HepG2 (cell line): ENCODE results near the gene VPS13D. TPM values are rescaled to one million over a fixed set of nuclear protein-coding genes. Genes with fewer than 3 reads are reported as not detected.

Source experiments
- ATAC-seq: fragments of 200-7000 bp; cut with Tn5 transposase; 3 replicates; pipeline ENCODE4 v1.9.1; 2020; ENCODE audit warnings: mild to moderate bottlenecking, moderate library complexity
- BruUV-seq: library from RNA; stranded (reverse); fragments of 400-500 nt; replicated peaks from 2 replicates; lab custom pipeline; 2021; lab: Mats Ljungman, UMichigan
- CTCF ChIA-PET: fragments of 300-600 bp; formaldehyde crosslinking; extraction: SDS; loops from one replicate; lab custom pipeline; 2021; ENCODE audit warnings: low total read pairs, inconsistent platforms, low intra/inter-chr PET ratio; lab: Yijun Ruan, JAX
- POLR2A ChIA-PET: fragments of 350-600 bp; sonication (Branson Sonifier 250); formaldehyde crosslinking; loops from one replicate; lab custom pipeline; 2020; ENCODE audit warnings: antibody characterized with exemption, inconsistent platforms; lab: Yijun Ruan, JAX
- DNase-seq: peaks from one replicate; pipeline ENCODE4 v3.0.0-alpha.2; 2015; ENCODE audit warnings: low spot score
- FAIRE-seq: peaks from 3 replicates; lab custom pipeline; 2011; peaks lifted over from hg19 to GRCh38; lab: Jason Lieb, UNC
- H2AFZ ChIP-seq: one replicate; pipeline ENCODE4 v1.6.1; 2011; ENCODE audit warnings: low read length, inconsistent platforms
- H3K27ac ChIP-seq: fragments of 300-600 bp; 3 replicates; pipeline ENCODE4 v1.8.0; 2011; ENCODE audit warnings: mixed run types, mild to moderate bottlenecking, mixed read lengths, low read length, inconsistent platforms; ENCODE audit not compliant: insufficient read depth; ENCODE audit errors: extremely low read length
- H3K27me3 ChIP-seq, 2 experiments: fragments of 200-600 bp in 1 of 2; 2 replicates in 1 of 2; 3 replicates in 1 of 2; pipeline versions ENCODE4 v1.6.0 to v1.8.0; 2011; ENCODE audit warnings: low read length in 2 of 2, mild to moderate bottlenecking in 2 of 2, moderate library complexity in 2 of 2, inconsistent platforms in 1 of 2; ENCODE audit not compliant: insufficient read depth in 2 of 2, control insufficient read depth in 1 of 2
- H3K36me3 ChIP-seq, 2 experiments: fragments of 200-600 bp in 1 of 2; replicated peaks in 1 of 2; 2 replicates in 1 of 2; 3 replicates in 1 of 2; pipeline versions ENCODE4 v1.5.1 to v1.8.0; 2011; ENCODE audit warnings: low read length in 2 of 2, inconsistent platforms in 1 of 2; ENCODE audit not compliant: insufficient read depth in 2 of 2, control insufficient read depth in 1 of 2
- H3K4me1 ChIP-seq: 2 replicates; pipeline ENCODE4 v1.5.1; 2012; ENCODE audit warnings: low read length, inconsistent platforms; ENCODE audit not compliant: insufficient read depth
- H3K4me2 ChIP-seq: 2 replicates; pipeline ENCODE4 v1.6.0; 2011; ENCODE audit warnings: low read depth, low read length, inconsistent platforms
- H3K4me3 ChIP-seq, 3 experiments: fragments of 200-600 bp in 1 of 3; sonication (generic), shearing (Covaris generic) in 1 of 3; replicated peaks in 1 of 3; 2 replicates each; pipeline ENCODE4 v1.5.1; 2011 to 2016; ENCODE audit warnings: low read length in 3 of 3, inconsistent platforms in 2 of 3, low read depth in 2 of 3, mild to moderate bottlenecking in 2 of 3, control low read depth in 1 of 3, mixed read lengths in 1 of 3; ENCODE audit not compliant: insufficient read depth in 1 of 3
- H3K79me2 ChIP-seq: one replicate; pipeline ENCODE4 v1.6.1; 2011; ENCODE audit warnings: low read length, inconsistent platforms; ENCODE audit not compliant: insufficient read depth
- H3K9ac ChIP-seq: 2 replicates; pipeline ENCODE4 v1.6.0; 2011; ENCODE audit warnings: mild to moderate bottlenecking, low read depth, low read length, inconsistent platforms; ENCODE audit not compliant: insufficient read depth
- H3K9me3 ChIP-seq: 2 replicates; pipeline ENCODE4 v1.5.1; 2012; ENCODE audit warnings: mild to moderate bottlenecking, low read length
- H4K20me1 ChIP-seq: 2 replicates; pipeline ENCODE4 v1.6.0; 2011; ENCODE audit warnings: inconsistent platforms, mild to moderate bottlenecking, low read length, moderate library complexity; ENCODE audit not compliant: insufficient read depth
- ATF7 ChIP-seq, 2 experiments: fragments of 450-650 bp in 1 of 2; sonication (generic) in 1 of 2; formaldehyde crosslinking in 1 of 2; IDR thresholded peaks; 2 replicates each; pipeline versions ENCODE4 v1.4.0 to v1.6.1; 2016 to 2020; ENCODE audit warnings: antibody characterized with exemption in 1 of 2, mild to moderate bottlenecking in 1 of 2, missing genetic modification reagents in 1 of 2
- ATRX ChIP-seq: sonication (generic); formaldehyde crosslinking; IDR thresholded peaks from 2 replicates; pipeline ENCODE4 v1.4.0; 2020; ENCODE audit warnings: missing genetic modification reagents, borderline replicate concordance
- BORCS8-MEF2B ChIP-seq: sonication (generic); formaldehyde crosslinking; IDR thresholded peaks from 2 replicates; pipeline ENCODE4 v1.8.0; 2022; ENCODE audit warnings: mild to moderate bottlenecking, missing genetic modification reagents
- DMAP1 ChIP-seq: IDR thresholded peaks from 2 replicates; pipeline ENCODE4 v1.6.1; 2016
- EEA1 ChIP-seq: sonication (generic); formaldehyde crosslinking; IDR thresholded peaks from 2 replicates; pipeline ENCODE4 v1.5.1; 2020; ENCODE audit warnings: mild to moderate bottlenecking, missing genetic modification reagents, borderline replicate concordance
- GPN1 ChIP-seq: sonication (generic); formaldehyde crosslinking; IDR thresholded peaks from 2 replicates; pipeline ENCODE4 v1.5.1; 2020; ENCODE audit warnings: missing genetic modification reagents, borderline replicate concordance
- IRF2 ChIP-seq: IDR thresholded peaks from 2 replicates; pipeline ENCODE4 v1.6.1; 2018; ENCODE audit warnings: missing genetic modification reagents, missing compliant biosample characterization
- KDM2A ChIP-seq: sonication (generic); formaldehyde crosslinking; IDR thresholded peaks from 2 replicates; pipeline ENCODE4 v1.4.0; 2020; ENCODE audit warnings: low read depth, missing genetic modification reagents, borderline replicate concordance
- MED13 ChIP-seq: sonication (generic); formaldehyde crosslinking; IDR thresholded peaks from 2 replicates; pipeline ENCODE4 v1.5.0; 2020; ENCODE audit warnings: missing genetic modification reagents
- NFYC ChIP-seq: IDR thresholded peaks from 2 replicates; pipeline ENCODE4 v1.6.1; 2016; ENCODE audit warnings: missing genetic modification reagents, missing compliant biosample characterization
- NR2C2 ChIP-seq: sonication (generic); formaldehyde crosslinking; IDR thresholded peaks from 2 replicates; pipeline ENCODE4 v1.4.0; 2020; ENCODE audit warnings: missing genetic modification reagents, mild to moderate bottlenecking, moderate library complexity, borderline replicate concordance
- PHB2 ChIP-seq: fragments of 450-650 bp; IDR thresholded peaks from 2 replicates; pipeline ENCODE4 v1.6.1; 2018; ENCODE audit not compliant: partially characterized antibody
- SAFB2 ChIP-seq: sonication (generic); formaldehyde crosslinking; IDR thresholded peaks from 2 replicates; pipeline ENCODE4 v1.5.1; 2020; ENCODE audit warnings: missing genetic modification reagents, low read depth, mild to moderate bottlenecking, borderline replicate concordance
- SMARCC2 ChIP-seq: fragments of 450-650 bp; IDR thresholded peaks from 2 replicates; pipeline ENCODE4 v1.6.1; 2017; ENCODE audit warnings: antibody characterized with exemption, mild to moderate bottlenecking
- ZNF143 ChIP-seq: sonication (generic); formaldehyde crosslinking; IDR thresholded peaks from 2 replicates; pipeline ENCODE4 v1.4.0; 2020; ENCODE audit warnings: missing genetic modification reagents
- ZNF20 ChIP-seq: sonication (generic); formaldehyde crosslinking; IDR thresholded peaks from 2 replicates; pipeline ENCODE4 v1.4.0; 2020; ENCODE audit warnings: mild to moderate bottlenecking, moderate library complexity, missing genetic modification reagents
- ZNF367 ChIP-seq: sonication (generic); formaldehyde crosslinking; IDR thresholded peaks from 2 replicates; pipeline ENCODE4 v1.4.0; 2020; ENCODE audit warnings: missing genetic modification reagents, borderline replicate concordance
- ZNF768 ChIP-seq: sonication (generic); formaldehyde crosslinking; IDR thresholded peaks from 2 replicates; pipeline ENCODE4 v1.4.0; 2020; ENCODE audit warnings: missing genetic modification reagents
- WGBS: methylation state at CpG from one replicate; pipeline ENCODE4 v1.1.6; 2017; ENCODE audit warnings: low lambda C conversion rate; 5-methylcytosine and 5-hydroxymethylcytosine counted together
- in situ Hi-C: cut with HindIII; loops from 2 replicates; pipeline ENCODE4 v1.10.0; 2017; ENCODE audit warnings: low pct_unique_long_range_greater_than_20kb; ENCODE audit not compliant: extremely low pct_ligation_motif_present
- intact Hi-C: fragments of 100-400 bp; cut with micrococcal nuclease; formaldehyde crosslinking; loops from one replicate; pipeline ENCODE4 v1.10.0; 2022; ENCODE audit not compliant: unreplicated experiment
- polyA plus RNA-seq, 8 experiments: library from polyadenylated mRNA; depleted of rRNA in 3 of 8; stranded (reverse) in 7 of 8; unstranded in 1 of 8; fragments of >200 nt; fragmentation: Illumina TruSeq in 4 of 8; extraction: Trizol in 4 of 8; gene quantifications; 2 replicates each; pipeline versions ENCODE4 v1.2.1 to v1.2.3, GENCODE V29; 2011 to 2016; ENCODE audit warnings: low read depth in 4 of 8, missing spikeins in 1 of 8, mixed read lengths in 1 of 8; ENCODE audit not compliant: insufficient read depth in 1 of 8
- total RNA-seq, 5 experiments: library from RNA; depleted of rRNA; stranded (reverse); fragments of >200 nt; fragmentation: Illumina TruSeq; extraction: Trizol; gene quantifications; 2 replicates each; pipeline ENCODE4 v1.2.3, GENCODE V29; 2016; ENCODE audit warnings: low read depth in 1 of 5
- TF ChIP-seq, protein P1 (sequence below): sonication (generic); formaldehyde crosslinking; IDR thresholded peaks from 2 replicates; pipeline ENCODE4 v1.4.0; 2020; ENCODE audit warnings: missing genetic modification reagents

VPS13D gene
- total and polyA plus RNA-seq, 2 of the 13 experiments (the other 11 are each of a cell fraction or from before 2014, with no cell fraction given), result 8.6 to 13.9 TPM

DNA sequence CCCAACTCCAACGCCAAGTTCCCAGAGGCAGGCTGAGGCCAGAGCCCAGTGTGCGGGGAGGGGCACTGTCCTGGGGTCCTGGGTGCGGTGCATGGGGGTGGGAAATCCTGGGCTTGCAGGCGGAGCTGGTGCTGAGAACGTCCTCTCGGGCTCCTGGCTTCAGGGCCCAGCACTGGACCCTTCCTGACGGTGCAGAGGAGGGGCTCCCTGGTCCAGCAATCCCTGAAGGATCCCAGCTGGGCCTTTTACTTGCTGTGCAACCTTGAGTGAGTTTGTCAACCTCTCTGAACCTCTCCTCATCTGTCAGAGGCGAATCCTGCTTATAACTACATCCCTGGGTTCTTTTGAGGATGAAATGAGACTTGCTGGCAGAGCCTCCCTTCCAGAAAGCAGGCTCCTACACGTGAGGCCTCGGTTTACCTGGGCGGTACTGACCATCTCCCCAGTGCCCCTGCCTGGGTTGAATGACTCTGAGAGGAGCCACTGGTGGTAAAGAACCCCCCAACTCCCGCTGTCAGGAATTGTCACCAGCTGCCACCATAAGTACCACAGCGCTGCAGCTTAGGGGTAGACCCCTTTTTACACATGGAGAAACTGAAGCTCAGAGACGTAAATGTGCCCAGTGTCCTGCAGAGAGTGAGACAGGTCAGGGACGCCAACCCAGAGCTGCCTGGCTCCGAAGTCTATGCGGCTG lies 310.9 kb downstream of the VPS13D start:
- H2AFZ ChIP-seq, result no peak overlapping the region
- intact Hi-C loops, result no loop called here
- H3K27me3 ChIP-seq, result peaks cover 0 to 17% of the 10 kb centered on the region in 2 experiments; a peak in 2 of 5 replicates
- BruUV-seq, result no TSS peak
- H3K4me2 ChIP-seq, result peak overlapping the region; percentile 88
- no peaks in the 10 kb centered on the region for H4K20me1 ChIP-seq
- no peak overlapping the region for H3K27ac ChIP-seq
- peak; percentile 42; the same call in 1 of the 3 replicates for ATAC-seq
- H3K9ac ChIP-seq, result peak overlapping the region; percentile 23
- 31% methylated on average over 7 of the region's 17 CpGs for WGBS
- H3K79me2 ChIP-seq, result no peaks in the 10 kb centered on the region
- H3K9me3 ChIP-seq, result no peaks in the 10 kb centered on the region
- ChIA-PET POLR2A (interaction anchor here (0.7 to 6.3 kb wide), 11 partner anchors 9 to 160 kb away, joined by 3 to 50 read pairs (median 6); no protein-coding TSS in a partner anchor), CTCF (no interaction called here)
- H3K4me1 ChIP-seq, result peaks cover 66% of the 10 kb centered on the region
- no peaks in the 10 kb centered on the region for H3K36me3 ChIP-seq
- in situ Hi-C loops, result no loop called here
- no peak for DNase-seq
- FAIRE-seq, result no peak
- peak overlapping the region; percentile 42 to 69 (median 43); a peak in 5 of 6 replicates for H3K4me3 ChIP-seq
- TF ChIP-seq ZNF367 (CRISPR knock-in tag), result no peak
- no peak for TF ChIP-seq DMAP1
- TF ChIP-seq KDM2A (CRISPR knock-in tag), result no peak
- TF ChIP-seq BORCS8-MEF2B (CRISPR knock-in tag), result no peak
- TF ChIP-seq PHB2, result no peak
- TF ChIP-seq, protein P1, sequence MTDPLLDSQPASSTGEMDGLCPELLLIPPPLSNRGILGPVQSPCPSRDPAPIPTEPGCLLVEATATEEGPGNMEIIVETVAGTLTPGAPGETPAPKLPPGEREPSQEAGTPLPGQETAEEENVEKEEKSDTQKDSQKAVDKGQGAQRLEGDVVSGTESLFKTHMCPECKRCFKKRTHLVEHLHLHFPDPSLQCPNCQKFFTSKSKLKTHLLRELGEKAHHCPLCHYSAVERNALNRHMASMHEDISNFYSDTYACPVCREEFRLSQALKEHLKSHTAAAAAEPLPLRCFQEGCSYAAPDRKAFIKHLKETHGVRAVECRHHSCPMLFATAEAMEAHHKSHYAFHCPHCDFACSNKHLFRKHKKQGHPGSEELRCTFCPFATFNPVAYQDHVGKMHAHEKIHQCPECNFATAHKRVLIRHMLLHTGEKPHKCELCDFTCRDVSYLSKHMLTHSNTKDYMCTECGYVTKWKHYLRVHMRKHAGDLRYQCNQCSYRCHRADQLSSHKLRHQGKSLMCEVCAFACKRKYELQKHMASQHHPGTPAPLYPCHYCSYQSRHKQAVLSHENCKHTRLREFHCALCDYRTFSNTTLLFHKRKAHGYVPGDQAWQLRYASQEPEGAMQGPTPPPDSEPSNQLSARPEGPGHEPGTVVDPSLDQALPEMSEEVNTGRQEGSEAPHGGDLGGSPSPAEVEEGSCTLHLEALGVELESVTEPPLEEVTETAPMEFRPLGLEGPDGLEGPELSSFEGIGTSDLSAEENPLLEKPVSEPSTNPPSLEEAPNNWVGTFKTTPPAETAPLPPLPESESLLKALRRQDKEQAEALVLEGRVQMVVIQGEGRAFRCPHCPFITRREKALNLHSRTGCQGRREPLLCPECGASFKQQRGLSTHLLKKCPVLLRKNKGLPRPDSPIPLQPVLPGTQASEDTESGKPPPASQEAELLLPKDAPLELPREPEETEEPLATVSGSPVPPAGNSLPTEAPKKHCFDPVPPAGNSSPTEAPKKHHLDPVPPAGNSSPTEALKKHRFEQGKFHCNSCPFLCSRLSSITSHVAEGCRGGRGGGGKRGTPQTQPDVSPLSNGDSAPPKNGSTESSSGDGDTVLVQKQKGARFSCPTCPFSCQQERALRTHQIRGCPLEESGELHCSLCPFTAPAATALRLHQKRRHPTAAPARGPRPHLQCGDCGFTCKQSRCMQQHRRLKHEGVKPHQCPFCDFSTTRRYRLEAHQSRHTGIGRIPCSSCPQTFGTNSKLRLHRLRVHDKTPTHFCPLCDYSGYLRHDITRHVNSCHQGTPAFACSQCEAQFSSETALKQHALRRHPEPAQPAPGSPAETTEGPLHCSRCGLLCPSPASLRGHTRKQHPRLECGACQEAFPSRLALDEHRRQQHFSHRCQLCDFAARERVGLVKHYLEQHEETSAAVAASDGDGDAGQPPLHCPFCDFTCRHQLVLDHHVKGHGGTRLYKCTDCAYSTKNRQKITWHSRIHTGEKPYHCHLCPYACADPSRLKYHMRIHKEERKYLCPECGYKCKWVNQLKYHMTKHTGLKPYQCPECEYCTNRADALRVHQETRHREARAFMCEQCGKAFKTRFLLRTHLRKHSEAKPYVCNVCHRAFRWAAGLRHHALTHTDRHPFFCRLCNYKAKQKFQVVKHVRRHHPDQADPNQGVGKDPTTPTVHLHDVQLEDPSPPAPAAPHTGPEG (CRISPR knock-in tag), result 0 out of 2 replicates have a peak, but pooled peaks have one; percentile 15
- no peak for TF ChIP-seq SAFB2 (CRISPR knock-in tag)
- TF ChIP-seq ZNF143 (CRISPR knock-in tag), result no peak
- TF ChIP-seq MED13 (CRISPR knock-in tag), result 0 out of 2 replicates have a peak, but pooled peaks have one; percentile 8
- no peak for TF ChIP-seq ZNF20
- no peak for TF ChIP-seq IRF2 (CRISPR knock-in tag)
- TF ChIP-seq GPN1 (CRISPR knock-in tag), result no peak
- no peak for TF ChIP-seq NR2C2 (CRISPR knock-in tag)
- no peak for TF ChIP-seq EEA1
- peak; percentile 99 for TF ChIP-seq ZNF768 (CRISPR knock-in tag)
- TF ChIP-seq ATF7 (IDR thresholded peaks at IDR 0.05), result no peak
- TF ChIP-seq ATF7 (CRISPR knock-in tag; IDR thresholded peaks at IDR 0.05), result no peak
- no peak for TF ChIP-seq NFYC (CRISPR knock-in tag)
- no peak for TF ChIP-seq SMARCC2
- TF ChIP-seq ATRX (CRISPR knock-in tag), result no peak
